ENCODE data around the gene SMG5. TPM values are rescaled to one million over a fixed set of nuclear protein-coding genes. Genes with fewer than 3 reads are reported as not detected.
"Not testable (repeated sequence)": the region's sequence is repeated elsewhere in the genome, so short reads cannot be mapped to it uniquely, and the experiment has no call there.

Gene SMG5
- total RNA-seq, 6 experiments from 2014 or later = 28.1 to 58.8 (median 48.2) TPM

- Histone ChIP-seq H3K4me3 (no peak overlapping the region), H3K36me3 (peaks cover 0 to 26% (median 6%) of the 10 kb centered on the region in 4 donors), H3K9me3 (no peaks in the 10 kb centered on the region), H3K27ac (peak overlapping the region in 1 of 3 donors; percentile 28), H3K4me1 (peaks cover 0 to 7% (median 3%) of the 10 kb centered on the region in 4 donors), H3K27me3 (no peaks in the 10 kb centered on the region)
- ATAC-seq (no peak), DNase-seq (no peak)
- intact Hi-C loops (cut with DNase I) = loop anchor here (5.0 kb wide), 1 partner anchor 78 kb away; no protein-coding TSS in a partner anchor
- 6% methylated on average over 2 of the region's 2 CpGs for WGBS (ENCODE audit: insufficient coverage, low coverage, low lambda C conversion rate, missing lambda C conversion rate)
- TF ChIP-seq CTCF (IDR thresholded peaks at IDR 0.05) (no peak), POLR2A (IDR thresholded peaks at IDR 0.05) (no peak)
Observed at GRCh38 chr1:156225677-156226014, 57.0 kb downstream of the SMG5 start.

- no peak for TF ChIP-seq CTCF (IDR thresholded peaks at IDR 0.05)
- WGBS (ENCODE audit: insufficient coverage, low coverage, low lambda C conversion rate, missing lambda C conversion rate) = 100% methylated on average over 3 of the region's 13 CpGs
- DNase-seq = no peak
- H3K27ac ChIP-seq = no peak overlapping the region
- H3K27me3 ChIP-seq = no peaks in the 10 kb centered on the region
- intact Hi-C loops (cut with DNase I) = no loop called here
- no peaks in the 10 kb centered on the region for H3K9me3 ChIP-seq
- ATAC-seq = no peak
- H3K4me1 ChIP-seq = peaks cover 0 to 22% (median 12%) of the 10 kb centered on the region in 4 donors
- H3K4me3 ChIP-seq = no peak overlapping the region
- peaks cover 0 to 22% (median 6%) of the 10 kb centered on the region in 4 donors for H3K36me3 ChIP-seq
Observed at GRCh38 chr1:156221986-156222692, 60.5 kb downstream of the SMG5 start.

GRCh38 chr1:156220226-156220625 lies 62.4 kb downstream of the SMG5 start:
- no peak for ATAC-seq
- H3K4me3 ChIP-seq = no peak overlapping the region
- H3K27ac ChIP-seq = no peak overlapping the region
- TF ChIP-seq POLR2A (IDR thresholded peaks at IDR 0.05) (no peak), CTCF (IDR thresholded peaks at IDR 0.05) (no peak)
- peaks cover 0 to 34% (median 16%) of the 10 kb centered on the region in 4 donors for H3K4me1 ChIP-seq
- peaks cover 0 to 22% (median 6%) of the 10 kb centered on the region in 4 donors for H3K36me3 ChIP-seq
- DNase-seq = no peak
- intact Hi-C loops (cut with DNase I) = no loop called here
- no peaks in the 10 kb centered on the region for H3K9me3 ChIP-seq
- no peaks in the 10 kb centered on the region for H3K27me3 ChIP-seq
- WGBS (ENCODE audit: insufficient coverage, low coverage, low lambda C conversion rate, missing lambda C conversion rate) = 94% methylated on average over 9 of the region's 9 CpGs

- Histone ChIP-seq H3K27me3 (no peaks in the 10 kb centered on the region), H3K4me3 (no peak overlapping the region)
Observed at GRCh38 chr1:156217871-156218270, 64.8 kb downstream of the SMG5 start.

GRCh38 chr1:156216361-156217086 lies 66.1 kb downstream of the SMG5 start:
- 98% methylated on average over 13 of the region's 55 CpGs for WGBS (ENCODE audit: insufficient coverage, low coverage, low lambda C conversion rate, missing lambda C conversion rate)
- H3K36me3 ChIP-seq; ATAC-seq; intact Hi-C loops (cut with DNase I); H3K4me3 ChIP-seq; H3K27me3 ChIP-seq; H3K9me3 ChIP-seq; DNase-seq: not testable (repeated sequence)
- peak overlapping the region in 2 of 3 donors; percentile 60 to 93 for H3K27ac ChIP-seq
- peaks cover 0 to 47% (median 19%) of the 10 kb centered on the region in 4 donors for H3K4me1 ChIP-seq

More at GRCh38 chr1:156217871-156218270, 64.8 kb downstream of the SMG5 start:
- no peak for TF ChIP-seq CTCF (IDR thresholded peaks at IDR 0.05)
- TF ChIP-seq POLR2A (IDR thresholded peaks at IDR 0.05) = no peak
- Histone ChIP-seq H3K36me3 (peaks cover 0 to 11% (median 5%) of the 10 kb centered on the region in 4 donors), H3K9me3 (no peaks in the 10 kb centered on the region), H3K27ac (peak overlapping the region; percentile 39 to 65 (median 42)), H3K4me1 (peaks cover 0 to 43% (median 19%) of the 10 kb centered on the region in 4 donors)
- intact Hi-C loops (cut with DNase I) = no loop called here
- ATAC-seq (peak in 3 of 4 donors; percentile 7 to 39 (median 15)), DNase-seq (no peak)
- WGBS (ENCODE audit: insufficient coverage, low coverage, low lambda C conversion rate, missing lambda C conversion rate) = 0% methylated on average over 2 of the region's 2 CpGs
